ENCODE data around the gene LPXN.

Gene LPXN

DNA sequence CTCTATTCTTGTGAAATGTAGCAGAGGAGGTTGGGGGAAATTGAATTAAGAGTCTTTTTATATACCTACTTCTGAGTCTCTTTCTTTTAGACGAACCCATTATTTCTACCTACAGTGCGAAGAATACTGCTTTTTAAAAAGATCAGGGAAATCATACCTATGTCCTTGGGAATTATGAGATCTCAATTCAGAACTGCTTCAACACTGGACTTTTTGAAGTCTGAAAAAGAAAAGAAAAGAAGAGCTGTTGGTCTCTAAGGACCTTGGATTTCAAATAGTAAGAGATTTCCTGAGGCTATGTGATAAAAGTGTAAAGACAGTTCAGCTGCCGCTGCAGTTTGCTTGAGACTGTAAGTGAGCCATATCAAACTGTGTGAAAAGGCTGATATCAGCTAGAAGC is 64.0 kb downstream of the LPXN start:
- DNase-seq, result no peak

DNA sequence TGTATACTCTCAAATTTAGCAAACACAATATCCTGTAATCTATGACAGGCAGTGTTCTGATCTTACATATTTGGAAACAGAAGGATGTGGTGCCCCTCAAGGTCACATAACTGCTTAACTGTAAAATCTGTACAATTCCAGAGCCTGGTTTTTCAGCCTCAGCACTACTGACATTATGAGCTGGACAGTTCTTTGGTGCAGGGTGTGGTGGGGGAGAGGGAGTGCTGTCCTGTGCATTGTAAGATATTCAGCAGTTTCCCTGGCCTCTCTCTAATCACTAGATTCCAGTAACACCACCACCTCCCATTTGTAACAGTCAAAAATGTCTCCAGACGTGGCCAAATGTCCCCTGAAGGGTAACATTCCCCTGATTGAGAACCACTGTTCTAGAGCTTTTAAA is 65.9 kb downstream of the LPXN start:
- no peak for DNase-seq

DNA sequence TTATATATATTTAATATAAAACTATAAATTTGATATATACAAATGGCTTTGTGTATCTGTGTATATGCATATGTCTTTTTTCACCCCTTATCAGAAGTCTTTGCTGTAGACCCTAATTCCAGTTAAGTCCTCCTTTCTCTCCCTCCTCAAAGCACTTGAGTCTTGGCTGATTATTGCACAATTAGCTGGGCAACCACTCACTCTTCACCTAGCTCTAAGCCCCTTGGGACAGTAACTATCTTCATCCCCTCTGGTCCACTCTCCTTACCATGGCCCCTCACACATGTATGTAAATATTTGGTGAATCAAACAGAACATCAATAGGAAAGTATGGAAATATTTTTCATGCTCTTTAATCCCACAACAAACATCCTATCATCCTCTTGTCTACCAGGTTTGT is 66.8 kb downstream of the LPXN start:
- no peak for DNase-seq

DNA sequence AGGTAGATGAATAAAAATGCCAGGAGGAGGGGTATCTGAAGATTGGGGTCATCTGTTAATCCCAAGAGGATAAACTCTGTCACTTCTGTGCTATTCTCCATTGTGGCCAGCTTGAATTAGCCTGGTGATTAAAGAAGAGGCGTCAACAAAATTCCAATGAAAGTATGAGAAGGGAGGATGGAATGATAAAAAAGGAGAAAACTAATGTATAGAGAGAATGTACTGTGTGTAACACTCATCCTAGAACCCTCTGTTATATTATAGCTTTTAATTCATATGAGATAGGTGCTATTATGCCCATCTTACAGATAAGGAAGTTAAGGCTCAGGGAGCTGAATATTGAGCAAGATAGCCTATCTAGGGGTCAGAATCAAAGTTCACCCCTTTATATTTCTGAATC is 67.7 kb downstream of the LPXN start, which contains the start of gene OR5B21:
TSS of gene OR5B21 (minus strand) at position 101 of the 400 bp plus-strand sequence. CDS start at position 101, 0 bp downstream.
- no peak for DNase-seq

DNA sequence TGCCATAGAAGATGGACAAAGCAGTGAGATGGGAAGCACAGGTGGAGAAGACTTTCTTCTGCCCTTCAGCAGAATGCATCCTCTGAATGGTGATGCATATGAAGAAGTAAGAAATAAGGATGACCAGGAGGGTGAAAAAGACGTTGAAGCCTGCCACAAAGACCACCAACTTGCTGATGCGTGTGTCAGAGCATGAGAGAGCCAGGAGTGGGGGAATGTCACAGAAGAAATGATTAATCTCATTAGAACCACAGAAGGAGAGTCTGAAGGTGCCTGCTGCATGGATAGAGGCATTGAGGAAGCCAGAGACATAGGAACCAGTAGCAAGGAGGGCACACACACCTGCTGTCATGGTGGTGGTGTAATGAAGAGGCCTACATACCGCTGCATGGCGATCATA is 68.3 kb downstream of the LPXN start:
- DNase-seq, result no peak

DNA sequence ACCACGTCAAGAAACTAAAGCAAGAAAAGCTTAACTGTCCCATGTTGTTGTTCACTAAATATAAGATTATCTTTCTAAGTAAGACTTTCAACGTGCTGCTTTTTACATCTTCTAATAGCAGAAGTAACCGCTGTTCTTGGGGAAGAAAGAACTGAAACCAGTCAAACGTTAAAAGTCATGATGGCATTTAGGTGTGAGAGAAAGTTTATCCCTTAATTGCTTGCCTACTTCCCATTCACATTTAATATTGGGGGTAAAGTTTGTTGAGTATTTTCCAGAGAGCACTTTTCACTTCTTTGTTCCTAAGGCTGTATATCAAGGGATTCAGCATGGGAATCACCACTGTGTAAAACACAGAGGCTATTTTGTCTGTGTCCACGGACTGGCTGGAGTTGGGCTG is 68.7 kb downstream of the LPXN start:
- no peak for DNase-seq

DNA sequence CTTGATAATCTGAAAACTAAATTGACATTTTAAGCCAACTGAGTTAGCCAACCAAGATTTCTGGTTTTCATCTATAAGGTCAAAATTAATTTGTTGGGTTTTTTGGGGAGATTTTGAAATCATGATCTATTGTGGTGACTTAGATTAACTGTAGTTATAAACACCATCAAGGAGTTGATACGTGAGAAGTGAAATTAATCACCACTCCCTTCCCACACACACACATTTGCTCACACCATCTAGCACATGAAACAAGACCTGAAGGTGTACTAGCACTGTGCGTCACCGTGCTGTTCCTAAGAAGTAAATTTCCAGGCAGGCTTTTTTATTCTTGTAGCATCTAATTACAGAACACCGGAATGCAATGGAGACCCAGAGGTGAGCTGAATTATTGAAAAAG is 69.8 kb downstream of the LPXN start:
- DNase-seq, result no peak

DNA sequence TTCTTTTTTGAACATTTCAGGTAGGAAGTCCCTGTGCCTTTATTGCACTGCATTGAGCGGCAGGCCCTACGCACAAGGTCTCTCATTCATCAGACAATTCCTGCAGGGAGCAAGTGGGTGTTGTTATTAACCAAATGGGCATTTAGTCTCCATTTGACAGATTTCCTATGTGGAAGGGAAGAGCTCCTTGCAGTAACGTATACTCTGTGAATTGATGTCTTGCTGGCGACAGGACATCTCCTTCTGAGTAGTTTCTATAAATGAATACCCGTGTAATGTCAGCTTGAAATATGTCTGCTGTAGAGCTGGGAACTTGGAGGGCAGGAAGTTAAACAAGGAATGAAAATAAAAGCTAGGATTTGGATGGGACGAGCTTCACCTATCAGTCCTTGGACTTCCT is 71.4 kb downstream of the LPXN start:
- no peak for DNase-seq

DNA sequence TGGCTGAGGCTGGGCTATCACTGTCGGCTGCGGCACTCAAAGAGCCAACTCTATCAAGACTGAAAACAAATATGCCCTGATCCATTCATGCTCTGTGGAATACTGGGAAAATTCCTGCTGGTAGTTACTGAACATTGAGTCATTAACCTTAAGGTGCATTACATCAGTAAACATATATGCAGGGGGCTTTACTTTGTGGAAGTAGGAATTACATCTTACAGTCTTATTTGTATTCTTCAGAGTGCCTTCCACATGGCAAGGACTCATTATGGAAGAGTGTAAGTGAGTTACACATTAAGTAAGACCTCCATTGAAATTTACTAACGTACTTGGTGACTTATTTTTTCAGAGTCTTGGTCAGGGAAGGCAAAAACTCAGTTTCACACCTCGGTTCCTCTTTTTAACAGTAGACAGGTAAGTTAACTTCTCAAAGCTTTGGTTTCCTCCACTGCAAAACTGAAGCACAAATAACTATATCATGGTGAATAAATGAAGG is 72.2 kb downstream of the LPXN start:
- DNase-seq, result no peak

DNA sequence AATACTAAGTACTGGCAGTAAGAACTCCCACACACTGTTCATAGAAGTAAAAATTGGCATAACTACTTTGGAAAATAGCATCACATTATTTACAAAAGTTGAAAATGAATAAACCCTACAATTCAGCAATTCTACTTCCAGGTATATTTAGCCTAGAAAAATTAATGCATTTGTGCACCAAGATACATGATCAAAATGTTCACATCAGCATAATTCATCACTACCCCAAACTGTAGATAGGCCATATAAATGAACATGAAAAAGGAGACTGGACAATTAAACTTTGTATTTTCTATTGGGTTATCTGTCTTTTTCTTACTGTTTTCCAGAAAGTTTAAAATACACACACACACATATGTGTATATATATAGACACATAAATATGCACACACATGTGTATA is 73.7 kb downstream of the LPXN start:
- DNase-seq, result no peak

DNA sequence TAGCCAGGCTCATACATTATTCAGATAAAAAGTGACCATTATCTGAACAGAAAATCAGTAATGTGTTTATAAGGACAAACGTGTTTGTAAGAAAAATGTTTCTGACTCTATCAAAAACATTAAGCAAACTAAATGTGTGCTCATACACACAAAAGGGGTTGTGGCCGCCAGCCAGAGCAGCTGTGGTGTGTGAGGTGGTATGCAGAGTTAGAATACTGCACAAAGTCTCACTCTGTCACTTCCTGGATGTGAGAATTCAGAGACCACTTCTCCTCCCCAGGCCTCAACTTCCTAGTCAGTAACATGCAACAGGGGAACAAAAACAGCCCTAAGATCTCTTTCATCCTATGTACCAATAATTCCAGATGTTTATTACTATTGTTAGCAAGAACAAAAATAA is 77.2 kb downstream of the LPXN start:
- no peak for DNase-seq

DNA sequence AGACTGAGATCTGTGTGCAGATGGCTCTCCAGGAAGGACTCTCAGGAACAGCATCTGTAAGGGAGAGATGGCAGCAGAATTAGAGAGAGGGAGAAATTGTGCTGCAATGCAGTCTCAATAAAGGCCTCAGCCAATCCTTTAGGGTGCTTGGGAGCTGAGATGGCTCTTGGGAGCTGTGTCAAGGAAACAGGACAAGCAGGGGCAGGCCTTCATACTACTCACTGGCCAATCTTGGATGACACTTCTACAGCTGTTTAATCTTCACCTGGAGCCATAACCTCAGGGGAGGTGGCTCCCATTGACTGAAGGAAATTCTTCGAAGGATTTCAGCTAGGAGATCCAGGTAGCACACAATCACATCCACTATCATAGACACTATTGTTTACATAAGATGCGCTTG is 77.7 kb downstream of the LPXN start:
- no peak for DNase-seq

DNA sequence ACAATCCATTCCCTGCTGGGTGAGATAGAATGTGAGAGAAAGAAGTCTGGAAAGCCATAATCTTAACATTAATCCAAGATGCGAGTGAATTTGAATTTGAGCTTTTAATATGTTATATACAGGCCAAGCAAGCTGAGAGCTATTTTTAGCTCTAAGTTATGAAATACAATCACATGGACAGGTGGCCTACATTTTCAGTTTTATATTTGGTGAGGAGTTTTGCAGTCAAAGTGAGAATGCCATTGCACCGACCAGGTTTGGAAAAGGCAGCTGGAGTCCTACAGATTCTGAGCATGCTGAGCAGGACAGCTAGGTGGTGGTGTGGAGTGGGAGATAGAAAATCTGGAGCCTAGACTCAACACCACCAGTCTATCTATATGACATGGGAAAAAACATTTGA is 79.8 kb downstream of the LPXN start:
- no peak for DNase-seq

DNA sequence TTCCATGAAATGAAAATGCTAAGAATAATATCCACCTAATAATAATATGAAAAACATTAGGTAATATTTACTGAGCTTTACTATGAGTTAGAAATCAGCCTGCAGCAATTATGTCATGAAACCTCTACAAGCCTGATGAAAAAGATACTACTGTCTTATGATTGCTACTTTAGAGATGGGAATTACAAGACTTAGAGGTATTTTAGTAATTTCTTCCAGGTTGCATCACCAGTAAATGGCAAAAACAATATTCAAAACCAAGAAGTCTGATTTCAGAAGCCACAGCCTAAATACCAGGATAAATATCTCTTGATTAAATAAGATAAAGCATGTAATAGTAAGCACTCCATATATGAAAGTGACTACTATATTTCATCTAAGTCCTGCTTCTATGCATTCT is 81.6 kb downstream of the LPXN start:
- no peak for DNase-seq

DNA sequence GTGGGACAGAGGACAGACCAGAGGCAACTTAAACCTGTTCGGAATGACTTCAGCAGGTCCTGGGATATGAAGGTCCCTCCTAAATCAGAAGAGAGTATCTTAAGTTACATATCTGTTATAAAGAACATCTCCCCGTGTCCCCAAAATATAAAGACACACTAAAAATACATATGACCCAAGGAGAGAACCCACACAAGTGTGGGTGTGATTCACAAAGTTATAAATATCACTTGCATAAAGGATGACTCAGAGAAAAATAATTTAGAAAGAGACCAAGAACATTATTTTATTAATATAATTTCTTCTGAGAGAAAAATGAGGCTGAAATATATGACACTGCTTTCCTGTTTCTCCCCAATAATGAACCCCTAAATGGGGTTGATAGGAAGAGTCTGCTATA is 82.0 kb downstream of the LPXN start:
- no peak for DNase-seq

DNA sequence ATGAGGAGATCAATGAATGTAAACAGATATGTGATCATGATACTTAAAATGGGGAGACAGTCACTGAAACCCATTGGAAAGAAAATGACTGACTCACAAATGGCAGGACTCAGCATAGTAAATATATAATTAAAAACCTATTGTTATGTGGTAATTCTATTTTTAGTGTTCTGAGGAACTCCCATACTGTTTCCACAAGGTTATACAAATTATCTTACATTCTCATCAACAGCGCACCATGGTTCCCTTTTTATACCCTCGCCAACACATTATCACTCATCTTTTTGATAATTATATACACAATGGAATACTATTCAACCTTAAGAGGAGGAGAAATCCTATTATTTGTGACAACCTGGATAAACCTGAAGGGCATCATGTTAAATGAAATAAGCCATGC is 84.8 kb downstream of the LPXN start:
- DNase-seq, result no peak

DNA sequence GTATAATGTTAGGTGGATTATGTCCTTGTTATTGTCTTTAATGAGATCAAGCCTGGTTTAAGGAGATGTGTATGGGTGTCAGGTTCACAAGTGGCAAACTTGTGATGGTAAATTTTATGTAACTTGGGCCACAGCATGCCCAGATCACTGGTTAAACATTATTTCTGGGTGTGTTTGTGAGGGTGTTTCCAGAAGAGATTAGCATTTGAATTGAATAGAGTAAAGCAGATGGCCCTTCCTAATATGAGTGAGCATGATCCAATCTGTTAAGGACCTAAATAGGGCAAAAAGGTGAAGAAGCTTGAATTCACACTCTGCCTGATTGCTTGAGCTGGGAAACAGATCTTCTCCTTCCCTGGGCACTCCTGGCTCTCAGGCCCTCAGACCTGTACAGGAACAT is 88.5 kb downstream of the LPXN start:
- DNase-seq, result no peak

DNA sequence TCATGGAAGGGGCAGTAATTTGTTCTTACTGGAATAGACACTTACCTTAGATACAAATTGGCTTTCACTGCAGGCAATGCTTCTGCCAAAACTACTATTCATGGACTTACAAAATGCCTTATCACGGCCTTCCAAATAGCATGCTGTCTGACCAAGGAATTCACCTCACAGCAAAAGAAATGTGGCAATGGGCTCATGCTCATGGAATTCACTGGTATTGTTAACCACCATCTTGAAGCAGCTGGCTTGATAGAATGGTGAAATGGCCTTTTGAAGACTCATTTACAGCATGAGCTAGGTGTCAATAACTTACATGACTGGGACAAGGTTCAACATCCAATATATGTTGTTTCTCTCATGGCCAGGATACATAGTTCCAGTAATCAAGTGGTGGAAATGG is 89.7 kb downstream of the LPXN start:
- no peak for DNase-seq

Data from NCI-H1092 (cell line).